GM23338 (cell line): ENCODE results near the gene IKZF3.

Experiments used
- CREB1 ChIP-seq: fragments of 250-450 bp; sonication (Bioruptor Pico); IDR thresholded peaks from 2 replicates; pipeline ENCODE4 v1.5.0; 2020; ENCODE audit warnings: low read depth, mild to moderate bottlenecking, moderate library complexity
- POLR2AphosphoS5 ChIP-seq: IDR thresholded peaks from 2 replicates; pipeline ENCODE4 v1.6.1; 2016; ENCODE audit warnings: antibody characterized with exemption, low read depth
- STAT1 ChIP-seq: IDR thresholded peaks from one replicate; pipeline ENCODE4 v1.6.1; 2016; ENCODE audit warnings: antibody characterized with exemption; ENCODE audit not compliant: unreplicated experiment
- TF ChIP-seq, protein P1 (sequence below), 2 experiments: fragments of 200-600 bp in 1 of 2; sonication (generic) in 1 of 2; conservative IDR thresholded peaks; 2 replicates each; pipeline versions ENCODE4 v1.5.1 to v1.6.1; 2016 to 2017; ENCODE audit warnings: antibody characterized with exemption in 2 of 2, low read depth in 2 of 2, mild to moderate bottlenecking in 2 of 2, moderate library complexity in 1 of 2
- TF ChIP-seq, protein P2 (sequence below): fragments of 250-450 bp; sonication (Bioruptor Pico); IDR thresholded peaks from 2 replicates; pipeline ENCODE4 v1.5.0; 2020; ENCODE audit warnings: mild to moderate bottlenecking, moderate library complexity
- TF ChIP-seq, protein P3 (sequence below): IDR thresholded peaks from one replicate; pipeline ENCODE4 v1.6.1; 2018; ENCODE audit warnings: antibody characterized with exemption; ENCODE audit not compliant: unreplicated experiment

DNA sequence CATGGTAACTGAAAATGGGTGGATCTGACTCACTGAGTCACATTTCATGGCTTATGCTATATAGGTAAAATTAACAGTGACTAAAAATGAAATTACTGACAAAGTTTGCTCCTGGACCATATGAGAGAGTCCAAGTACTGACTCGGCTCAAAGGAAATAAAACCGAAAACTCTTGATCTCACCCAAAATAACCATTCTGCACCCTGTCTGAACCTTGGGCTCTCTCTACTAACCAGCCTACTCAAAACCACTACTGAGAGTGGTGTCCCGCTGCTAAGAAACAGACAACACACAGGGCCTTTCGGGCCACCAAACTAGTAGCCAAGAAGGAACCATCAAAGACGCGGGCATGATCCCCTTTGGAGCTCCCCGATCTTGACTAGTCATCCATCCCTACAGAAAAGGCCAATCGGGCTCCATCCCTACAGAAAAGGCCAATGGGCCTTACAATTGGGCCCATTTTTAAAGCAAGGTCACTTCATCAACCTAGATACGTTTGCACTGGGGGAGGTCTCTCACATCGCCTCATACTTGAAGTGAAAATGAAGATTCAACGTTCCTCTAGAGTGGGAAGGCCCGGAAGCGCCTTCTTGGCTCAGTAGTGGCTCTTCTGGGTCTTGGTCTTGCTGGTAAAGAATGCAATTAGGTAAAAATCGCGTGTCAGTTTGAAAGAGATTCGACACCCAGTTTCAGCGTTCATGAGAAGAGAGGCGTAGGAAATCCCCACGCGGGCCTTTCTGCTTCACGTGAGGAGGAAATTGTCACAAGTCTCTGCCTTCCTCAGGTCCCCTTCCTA, 3.2 kb upstream of the IKZF3 start:
- TF ChIP-seq, protein P1, sequence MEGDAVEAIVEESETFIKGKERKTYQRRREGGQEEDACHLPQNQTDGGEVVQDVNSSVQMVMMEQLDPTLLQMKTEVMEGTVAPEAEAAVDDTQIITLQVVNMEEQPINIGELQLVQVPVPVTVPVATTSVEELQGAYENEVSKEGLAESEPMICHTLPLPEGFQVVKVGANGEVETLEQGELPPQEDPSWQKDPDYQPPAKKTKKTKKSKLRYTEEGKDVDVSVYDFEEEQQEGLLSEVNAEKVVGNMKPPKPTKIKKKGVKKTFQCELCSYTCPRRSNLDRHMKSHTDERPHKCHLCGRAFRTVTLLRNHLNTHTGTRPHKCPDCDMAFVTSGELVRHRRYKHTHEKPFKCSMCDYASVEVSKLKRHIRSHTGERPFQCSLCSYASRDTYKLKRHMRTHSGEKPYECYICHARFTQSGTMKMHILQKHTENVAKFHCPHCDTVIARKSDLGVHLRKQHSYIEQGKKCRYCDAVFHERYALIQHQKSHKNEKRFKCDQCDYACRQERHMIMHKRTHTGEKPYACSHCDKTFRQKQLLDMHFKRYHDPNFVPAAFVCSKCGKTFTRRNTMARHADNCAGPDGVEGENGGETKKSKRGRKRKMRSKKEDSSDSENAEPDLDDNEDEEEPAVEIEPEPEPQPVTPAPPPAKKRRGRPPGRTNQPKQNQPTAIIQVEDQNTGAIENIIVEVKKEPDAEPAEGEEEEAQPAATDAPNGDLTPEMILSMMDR (conservative IDR thresholded peaks at IDR 0.05; ENCODE audit: low read depth in 2 of 2), result no peak
- TF ChIP-seq POLR2AphosphoS5 (no peak), CREB1 (no peak), STAT1 (no peak)
- TF ChIP-seq, protein P2, sequence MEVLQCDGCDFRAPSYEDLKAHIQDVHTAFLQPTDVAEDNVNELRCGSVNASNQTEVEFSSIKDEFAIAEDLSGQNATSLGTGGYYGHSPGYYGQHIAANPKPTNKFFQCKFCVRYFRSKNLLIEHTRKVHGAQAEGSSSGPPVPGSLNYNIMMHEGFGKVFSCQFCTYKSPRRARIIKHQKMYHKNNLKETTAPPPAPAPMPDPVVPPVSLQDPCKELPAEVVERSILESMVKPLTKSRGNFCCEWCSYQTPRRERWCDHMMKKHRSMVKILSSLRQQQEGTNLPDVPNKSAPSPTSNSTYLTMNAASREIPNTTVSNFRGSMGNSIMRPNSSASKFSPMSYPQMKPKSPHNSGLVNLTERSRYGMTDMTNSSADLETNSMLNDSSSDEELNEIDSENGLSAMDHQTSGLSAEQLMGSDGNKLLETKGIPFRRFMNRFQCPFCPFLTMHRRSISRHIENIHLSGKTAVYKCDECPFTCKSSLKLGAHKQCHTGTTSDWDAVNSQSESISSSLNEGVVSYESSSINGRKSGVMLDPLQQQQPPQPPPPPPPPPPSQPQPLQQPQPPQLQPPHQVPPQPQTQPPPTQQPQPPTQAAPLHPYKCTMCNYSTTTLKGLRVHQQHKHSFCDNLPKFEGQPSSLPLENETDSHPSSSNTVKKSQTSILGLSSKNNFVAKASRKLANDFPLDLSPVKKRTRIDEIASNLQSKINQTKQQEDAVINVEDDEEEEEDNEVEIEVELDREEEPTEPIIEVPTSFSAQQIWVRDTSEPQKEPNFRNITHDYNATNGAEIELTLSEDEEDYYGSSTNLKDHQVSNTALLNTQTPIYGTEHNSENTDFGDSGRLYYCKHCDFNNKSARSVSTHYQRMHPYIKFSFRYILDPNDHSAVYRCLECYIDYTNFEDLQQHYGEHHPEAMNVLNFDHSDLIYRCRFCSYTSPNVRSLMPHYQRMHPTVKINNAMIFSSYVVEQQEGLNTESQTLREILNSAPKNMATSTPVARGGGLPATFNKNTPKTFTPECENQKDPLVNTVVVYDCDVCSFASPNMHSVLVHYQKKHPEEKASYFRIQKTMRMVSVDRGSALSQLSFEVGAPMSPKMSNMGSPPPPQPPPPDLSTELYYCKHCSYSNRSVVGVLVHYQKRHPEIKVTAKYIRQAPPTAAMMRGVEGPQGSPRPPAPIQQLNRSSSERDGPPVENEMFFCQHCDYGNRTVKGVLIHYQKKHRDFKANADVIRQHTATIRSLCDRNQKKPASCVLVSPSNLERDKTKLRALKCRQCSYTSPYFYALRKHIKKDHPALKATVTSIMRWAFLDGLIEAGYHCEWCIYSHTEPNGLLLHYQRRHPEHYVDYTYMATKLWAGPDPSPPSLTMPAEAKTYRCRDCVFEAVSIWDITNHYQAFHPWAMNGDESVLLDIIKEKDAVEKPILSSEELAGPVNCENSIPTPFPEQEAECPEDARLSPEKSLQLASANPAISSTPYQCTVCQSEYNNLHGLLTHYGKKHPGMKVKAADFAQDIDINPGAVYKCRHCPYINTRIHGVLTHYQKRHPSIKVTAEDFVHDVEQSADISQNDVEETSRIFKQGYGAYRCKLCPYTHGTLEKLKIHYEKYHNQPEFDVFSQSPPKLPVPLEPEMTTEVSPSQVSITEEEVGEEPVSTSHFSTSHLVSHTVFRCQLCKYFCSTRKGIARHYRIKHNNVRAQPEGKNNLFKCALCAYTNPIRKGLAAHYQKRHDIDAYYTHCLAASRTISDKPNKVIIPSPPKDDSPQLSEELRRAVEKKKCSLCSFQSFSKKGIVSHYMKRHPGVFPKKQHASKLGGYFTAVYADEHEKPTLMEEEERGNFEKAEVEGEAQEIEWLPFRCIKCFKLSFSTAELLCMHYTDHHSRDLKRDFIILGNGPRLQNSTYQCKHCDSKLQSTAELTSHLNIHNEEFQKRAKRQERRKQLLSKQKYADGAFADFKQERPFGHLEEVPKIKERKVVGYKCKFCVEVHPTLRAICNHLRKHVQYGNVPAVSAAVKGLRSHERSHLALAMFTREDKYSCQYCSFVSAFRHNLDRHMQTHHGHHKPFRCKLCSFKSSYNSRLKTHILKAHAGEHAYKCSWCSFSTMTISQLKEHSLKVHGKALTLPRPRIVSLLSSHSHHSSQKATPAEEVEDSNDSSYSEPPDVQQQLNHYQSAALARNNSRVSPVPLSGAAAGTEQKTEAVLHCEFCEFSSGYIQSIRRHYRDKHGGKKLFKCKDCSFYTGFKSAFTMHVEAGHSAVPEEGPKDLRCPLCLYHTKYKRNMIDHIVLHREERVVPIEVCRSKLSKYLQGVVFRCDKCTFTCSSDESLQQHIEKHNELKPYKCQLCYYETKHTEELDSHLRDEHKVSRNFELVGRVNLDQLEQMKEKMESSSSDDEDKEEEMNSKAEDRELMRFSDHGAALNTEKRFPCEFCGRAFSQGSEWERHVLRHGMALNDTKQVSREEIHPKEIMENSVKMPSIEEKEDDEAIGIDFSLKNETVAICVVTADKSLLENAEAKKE (CRISPR knock-in tag), result no peak
- TF ChIP-seq, protein P3, sequence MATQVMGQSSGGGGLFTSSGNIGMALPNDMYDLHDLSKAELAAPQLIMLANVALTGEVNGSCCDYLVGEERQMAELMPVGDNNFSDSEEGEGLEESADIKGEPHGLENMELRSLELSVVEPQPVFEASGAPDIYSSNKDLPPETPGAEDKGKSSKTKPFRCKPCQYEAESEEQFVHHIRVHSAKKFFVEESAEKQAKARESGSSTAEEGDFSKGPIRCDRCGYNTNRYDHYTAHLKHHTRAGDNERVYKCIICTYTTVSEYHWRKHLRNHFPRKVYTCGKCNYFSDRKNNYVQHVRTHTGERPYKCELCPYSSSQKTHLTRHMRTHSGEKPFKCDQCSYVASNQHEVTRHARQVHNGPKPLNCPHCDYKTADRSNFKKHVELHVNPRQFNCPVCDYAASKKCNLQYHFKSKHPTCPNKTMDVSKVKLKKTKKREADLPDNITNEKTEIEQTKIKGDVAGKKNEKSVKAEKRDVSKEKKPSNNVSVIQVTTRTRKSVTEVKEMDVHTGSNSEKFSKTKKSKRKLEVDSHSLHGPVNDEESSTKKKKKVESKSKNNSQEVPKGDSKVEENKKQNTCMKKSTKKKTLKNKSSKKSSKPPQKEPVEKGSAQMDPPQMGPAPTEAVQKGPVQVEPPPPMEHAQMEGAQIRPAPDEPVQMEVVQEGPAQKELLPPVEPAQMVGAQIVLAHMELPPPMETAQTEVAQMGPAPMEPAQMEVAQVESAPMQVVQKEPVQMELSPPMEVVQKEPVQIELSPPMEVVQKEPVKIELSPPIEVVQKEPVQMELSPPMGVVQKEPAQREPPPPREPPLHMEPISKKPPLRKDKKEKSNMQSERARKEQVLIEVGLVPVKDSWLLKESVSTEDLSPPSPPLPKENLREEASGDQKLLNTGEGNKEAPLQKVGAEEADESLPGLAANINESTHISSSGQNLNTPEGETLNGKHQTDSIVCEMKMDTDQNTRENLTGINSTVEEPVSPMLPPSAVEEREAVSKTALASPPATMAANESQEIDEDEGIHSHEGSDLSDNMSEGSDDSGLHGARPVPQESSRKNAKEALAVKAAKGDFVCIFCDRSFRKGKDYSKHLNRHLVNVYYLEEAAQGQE, result no peak
